Activated CD4-positive, alpha-beta T cell treated with anti-CD3 and anti-CD28 coated beads for 36 hours (primary cell): ENCODE measurements around the gene ADAMTS18. TPM values are rescaled to one million over a fixed set of nuclear protein-coding genes. Genes with fewer than 3 reads are reported as not detected.

Experiments
- ATAC-seq: fragments of 200-7000 bp; cut with Tn5 transposase; one replicate; pipeline ENCODE4 v1.10.0; 2021; ENCODE audit warnings: mild to moderate bottlenecking, moderate library complexity
- CTCF ChIA-PET: fragments of 350-600 bp; sonication (Branson Sonifier 250); formaldehyde crosslinking; loops from one replicate; lab custom pipeline; 2021; ENCODE audit warnings: antibody characterized with exemption; lab: Charles Lee
- POLR2A ChIA-PET: fragments of 350-600 bp; sonication (Branson Sonifier 250); formaldehyde crosslinking; loops from one replicate; lab custom pipeline; 2021; ENCODE audit warnings: antibody characterized with exemption, inconsistent platforms; lab: Charles Lee
- DNase-seq: peaks from one replicate; pipeline ENCODE4 v3.0.0-alpha.2; 2020
- H3K27ac Mint-ChIP-seq: one replicate; pipeline ENCODE4 v1.8.0; 2021; ENCODE audit warnings: mixed read lengths
- H3K27me3 Mint-ChIP-seq: one replicate; pipeline ENCODE4 v1.8.0; 2021; ENCODE audit warnings: mixed read lengths
- H3K36me3 Mint-ChIP-seq: one replicate; pipeline ENCODE4 v1.8.0; 2021; ENCODE audit warnings: low read depth, mixed read lengths
- H3K4me1 Mint-ChIP-seq: one replicate; pipeline ENCODE4 v1.8.0; 2021; ENCODE audit warnings: mixed read lengths
- H3K4me3 Mint-ChIP-seq: one replicate; pipeline ENCODE4 v1.8.0; 2021; ENCODE audit warnings: mild to moderate bottlenecking, moderate library complexity, mixed read lengths
- H3K9me3 Mint-ChIP-seq: one replicate; pipeline ENCODE4 v1.8.0; 2021; ENCODE audit warnings: low read depth, mixed read lengths
- intact Hi-C, 2 experiments: fragments of 100-400 bp; cut with DNase I in 1 of 2; cut with micrococcal nuclease in 1 of 2; formaldehyde crosslinking; loops; one replicate each; pipeline versions ENCODE4 v1.14.2 to v1.15.1; 2022 to 2024; cut with DNase I, micrococcal nuclease
- total RNA-seq, 2 experiments: library from RNA; stranded (reverse); gene quantifications; one replicate each; pipeline ENCODE4 v1.2.3, GENCODE V29; 2021

The ADAMTS18 gene
- total RNA-seq, 2 experiments from 2014 or later, result not detected

DNA sequence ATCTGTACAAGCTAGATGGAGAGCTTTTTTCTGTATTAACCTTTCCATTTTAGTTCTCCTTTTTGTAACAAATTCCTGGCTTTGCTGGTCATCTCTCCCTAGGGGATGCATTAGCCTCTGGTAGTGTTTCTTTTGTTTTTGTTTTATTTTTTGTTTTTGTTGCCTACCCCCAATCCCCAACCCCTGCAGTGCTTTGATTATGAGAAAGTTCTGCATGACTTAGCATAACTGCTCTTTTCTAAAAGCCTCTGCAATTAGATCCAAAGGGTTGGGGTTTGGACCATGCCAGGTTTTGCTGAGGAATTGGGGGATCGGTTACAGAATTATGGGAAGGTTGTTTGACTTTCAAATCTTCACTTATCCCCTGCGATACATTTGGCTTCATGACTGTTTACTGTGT is 98.2 kb downstream of the ADAMTS18 start:
- no peaks in the 10 kb centered on the region for H3K9me3 Mint-ChIP-seq
- ATAC-seq (no peak), DNase-seq (no peak)
- H3K4me1 Mint-ChIP-seq, result peaks cover 4% of the 10 kb centered on the region
- no peaks in the 10 kb centered on the region for H3K36me3 Mint-ChIP-seq
- intact Hi-C loops, result no loop called here
- H3K27ac Mint-ChIP-seq, result no peak overlapping the region
- H3K4me3 Mint-ChIP-seq, result no peak overlapping the region
- ChIA-PET CTCF (no interaction called here), POLR2A (no interaction called here)
- H3K27me3 Mint-ChIP-seq, result peaks cover 6% of the 10 kb centered on the region

DNA sequence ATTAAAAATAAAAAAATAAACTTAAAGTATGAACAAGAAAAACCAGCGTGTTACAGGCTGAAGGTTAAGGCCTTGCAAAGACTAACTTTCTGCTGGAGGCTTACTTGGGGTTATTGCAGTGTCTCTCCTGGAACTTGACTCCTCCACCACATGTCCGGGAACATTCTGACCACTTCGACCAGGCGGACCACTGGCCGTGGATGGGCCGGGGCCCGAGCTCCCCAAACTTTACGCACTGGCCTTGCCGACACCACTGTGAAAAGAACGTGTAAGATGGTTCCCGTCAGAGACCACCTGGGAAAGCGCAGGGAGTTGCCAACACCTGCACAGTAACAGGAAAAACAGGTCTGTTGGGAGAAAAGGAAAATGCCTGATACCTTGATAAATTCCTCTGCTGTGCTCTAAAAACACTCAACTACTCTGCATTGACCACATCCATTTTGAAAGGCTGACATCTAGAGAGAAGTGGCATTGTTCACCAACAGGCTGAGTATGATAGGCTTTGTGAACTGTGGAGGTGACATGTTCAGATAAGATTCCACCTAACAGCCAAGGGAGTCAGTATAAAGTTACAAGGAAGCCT is 99.1 kb downstream of the ADAMTS18 start:
- DNase-seq (no peak), ATAC-seq (no peak)
- Mint-ChIP-seq H3K4me1 (peaks cover 7% of the 10 kb centered on the region), H3K27me3 (peaks cover 6% of the 10 kb centered on the region), H3K27ac (no peak overlapping the region), H3K9me3 (no peaks in the 10 kb centered on the region), H3K4me3 (no peak overlapping the region), H3K36me3 (no peaks in the 10 kb centered on the region)
- intact Hi-C loops, result no loop called here
- CTCF ChIA-PET, result interaction anchor here (0.6 kb wide), 1 partner anchor 31 kb away, joined by 3 read pairs; no protein-coding TSS in a partner anchor
- POLR2A ChIA-PET, result no interaction called here

DNA sequence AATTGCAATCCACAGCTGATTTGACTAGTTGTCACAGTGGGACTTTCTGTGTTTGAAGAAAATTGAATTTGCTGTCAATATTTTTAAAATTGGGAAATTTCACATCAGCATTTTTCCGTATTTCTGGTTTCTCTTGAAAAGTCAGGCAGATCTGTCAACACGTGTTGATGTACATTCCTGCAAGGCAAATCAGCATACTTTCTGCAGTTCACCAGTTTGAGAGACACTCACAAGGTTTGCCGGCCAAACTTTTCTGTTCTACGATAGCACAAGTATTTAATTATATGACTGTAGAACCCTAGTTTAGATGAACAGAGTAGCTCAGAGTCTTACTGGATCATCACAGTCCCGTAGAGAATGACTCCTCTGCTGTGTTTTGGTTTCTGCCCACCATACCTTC is 102.0 kb downstream of the ADAMTS18 start:
- peaks cover 6% of the 10 kb centered on the region for H3K27me3 Mint-ChIP-seq
- ChIA-PET CTCF (no interaction called here), POLR2A (no interaction called here)
- no peaks in the 10 kb centered on the region for H3K9me3 Mint-ChIP-seq
- peaks cover 23% of the 10 kb centered on the region for H3K4me1 Mint-ChIP-seq
- no peak overlapping the region for H3K4me3 Mint-ChIP-seq
- intact Hi-C loops, result no loop called here
- H3K27ac Mint-ChIP-seq, result no peak overlapping the region
- DNase-seq, result no peak
- ATAC-seq, result no peak
- H3K36me3 Mint-ChIP-seq, result no peaks in the 10 kb centered on the region

DNA sequence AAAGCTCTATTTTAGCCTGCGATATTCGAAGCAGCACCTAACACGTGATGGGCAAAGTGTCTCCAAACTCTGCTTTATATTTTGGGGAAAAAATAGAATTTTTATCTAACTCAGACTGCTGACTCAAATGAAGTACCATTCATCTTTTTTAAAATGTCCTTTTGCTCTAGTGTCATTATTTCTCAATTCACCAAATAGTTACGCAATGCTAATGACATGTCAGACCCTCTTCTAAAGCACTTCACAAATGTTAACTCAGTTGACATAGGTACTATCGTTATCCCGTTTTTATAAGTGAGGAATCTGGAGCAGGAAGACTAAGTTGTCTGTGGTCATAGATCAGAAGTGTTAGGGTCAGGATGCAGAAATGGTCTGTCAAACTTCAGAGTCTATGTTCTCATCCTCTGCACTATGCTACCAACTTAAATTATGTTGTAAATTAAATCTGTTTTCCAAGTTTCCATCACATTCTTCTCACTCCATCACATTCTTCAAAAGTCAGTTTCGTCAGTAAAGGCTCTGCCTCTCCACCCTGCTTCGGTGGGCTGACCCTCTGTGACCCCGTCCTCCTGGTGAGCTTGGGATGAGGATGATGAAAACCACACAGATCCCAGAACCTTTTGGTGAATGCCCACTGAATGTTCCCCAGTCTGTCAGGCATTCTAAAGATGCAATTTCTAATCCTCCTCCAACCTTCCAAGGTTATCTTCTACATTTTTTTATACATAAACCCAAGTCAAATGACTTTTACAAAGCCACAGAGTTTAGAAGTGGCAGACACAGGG is 102.8 kb downstream of the ADAMTS18 start:
- intact Hi-C loops, result no loop called here
- peaks cover 30% of the 10 kb centered on the region for H3K4me1 Mint-ChIP-seq
- H3K4me3 Mint-ChIP-seq, result no peak overlapping the region
- CTCF ChIA-PET, result interaction anchor here (1.3 kb wide), 1 partner anchor 95 kb away, joined by 3 read pairs; no protein-coding TSS in a partner anchor
- H3K27me3 Mint-ChIP-seq, result peaks cover 9% of the 10 kb centered on the region
- ATAC-seq (no peak), DNase-seq (no peak)
- H3K27ac Mint-ChIP-seq, result no peak overlapping the region
- H3K36me3 Mint-ChIP-seq, result no peaks in the 10 kb centered on the region
- POLR2A ChIA-PET, result no interaction called here
- H3K9me3 Mint-ChIP-seq, result no peaks in the 10 kb centered on the region

DNA sequence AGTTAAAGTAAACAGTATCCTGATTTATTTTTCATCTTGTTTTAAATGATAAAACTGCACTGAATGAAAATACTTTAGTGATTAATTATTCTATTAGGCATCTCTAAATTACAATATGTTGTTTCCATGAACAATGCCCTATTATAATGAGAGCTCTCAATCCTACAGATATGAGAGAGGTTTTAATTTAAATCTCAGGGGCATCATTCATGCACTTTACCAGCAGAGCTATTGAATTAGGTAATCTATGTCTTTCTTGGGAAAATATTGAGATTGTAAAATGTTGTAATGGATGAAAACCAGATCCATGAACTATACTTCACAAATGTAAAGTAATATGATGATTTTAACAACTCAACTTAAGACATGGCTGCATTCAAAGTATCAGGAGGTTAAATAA is 103.8 kb downstream of the ADAMTS18 start:
- no peak overlapping the region for H3K4me3 Mint-ChIP-seq
- peaks cover 13% of the 10 kb centered on the region for H3K27me3 Mint-ChIP-seq
- DNase-seq, result no peak
- no peak overlapping the region for H3K27ac Mint-ChIP-seq
- no peaks in the 10 kb centered on the region for H3K36me3 Mint-ChIP-seq
- ChIA-PET CTCF (interaction anchor here (1.3 kb wide), 1 partner anchor 94 kb away, joined by 3 read pairs; no protein-coding TSS in a partner anchor), POLR2A (no interaction called here)
- H3K4me1 Mint-ChIP-seq, result peaks cover 30% of the 10 kb centered on the region
- no peak for ATAC-seq
- H3K9me3 Mint-ChIP-seq, result no peaks in the 10 kb centered on the region
- intact Hi-C loops, result no loop called here

DNA sequence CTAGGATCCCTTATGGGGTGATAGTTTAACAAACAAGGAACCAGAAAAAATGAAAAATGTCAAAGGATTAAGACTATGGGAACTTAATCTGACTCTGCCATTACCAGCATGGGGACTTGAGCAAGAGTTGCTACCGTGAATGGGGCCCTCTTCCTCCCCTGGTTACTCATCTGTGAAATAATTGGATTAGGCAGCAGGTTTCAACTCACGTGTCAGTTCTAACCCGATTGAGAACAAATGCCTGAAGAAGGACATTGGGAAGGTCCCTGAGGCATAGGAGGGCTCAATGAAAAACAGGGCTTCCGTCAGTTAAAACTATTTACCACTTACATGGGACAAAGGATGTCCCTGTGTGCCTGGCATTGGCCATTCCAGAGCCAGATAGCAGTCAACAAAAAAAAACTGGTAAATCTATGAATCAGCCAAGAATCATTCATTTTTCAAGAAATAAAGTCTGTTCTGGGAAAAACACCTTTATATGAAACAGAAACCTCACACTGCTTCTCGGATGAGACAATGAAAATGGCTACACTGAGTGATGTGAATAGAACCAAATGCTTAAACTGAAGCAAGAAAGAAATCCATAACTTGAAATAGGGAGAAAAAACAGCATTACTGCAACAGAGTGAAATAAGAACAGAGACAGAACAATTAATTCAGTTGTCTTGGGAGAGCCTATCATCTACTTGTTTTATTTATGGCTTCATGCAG is 104.3 kb downstream of the ADAMTS18 start:
- Mint-ChIP-seq H3K4me1 (peaks cover 30% of the 10 kb centered on the region), H3K27ac (peak overlapping the region; percentile 59), H3K4me3 (no peak overlapping the region), H3K36me3 (no peaks in the 10 kb centered on the region), H3K27me3 (peaks cover 14% of the 10 kb centered on the region), H3K9me3 (no peaks in the 10 kb centered on the region)
- ChIA-PET CTCF (interaction anchor here (1.0 to 1.3 kb wide), 2 partner anchors 22 to 94 kb away, joined by 3 to 4 read pairs; no protein-coding TSS in a partner anchor), POLR2A (no interaction called here)
- intact Hi-C loops, result loop anchor here (1.0 kb wide), 1 partner anchor 22 kb away; no protein-coding TSS in a partner anchor
- ATAC-seq (peak; percentile 83), DNase-seq (peak; percentile 51)

DNA sequence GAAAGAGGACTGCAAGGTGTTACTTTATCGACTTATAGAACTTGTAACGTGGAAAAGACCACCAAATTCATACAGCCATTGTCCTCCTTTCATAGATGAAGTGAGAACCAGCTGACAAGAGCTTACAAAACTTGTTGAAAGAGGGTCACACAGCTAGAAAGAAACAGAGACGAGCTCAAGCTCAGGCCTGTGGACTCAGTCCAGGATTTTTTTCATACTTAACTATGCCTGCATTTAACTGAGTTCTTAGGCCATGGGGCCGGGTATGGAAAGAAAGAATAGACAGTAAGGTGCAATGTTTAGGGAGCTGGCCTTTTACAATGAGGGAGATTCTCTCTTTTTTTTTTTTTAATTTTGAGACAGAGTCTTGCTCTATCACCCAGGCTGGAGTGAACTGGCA is 106.1 kb downstream of the ADAMTS18 start:
- H3K27ac Mint-ChIP-seq, result no peak overlapping the region
- H3K9me3 Mint-ChIP-seq, result no peaks in the 10 kb centered on the region
- intact Hi-C loops, result no loop called here
- ChIA-PET CTCF (interaction anchor here (0.6 kb wide), 2 partner anchors 395 to 397 kb away, joined by 4 to 5 read pairs; no protein-coding TSS in a partner anchor), POLR2A (interaction anchor here (0.7 kb wide), 1 partner anchor 11 kb away, joined by 4 read pairs; no protein-coding TSS in a partner anchor)
- H3K4me3 Mint-ChIP-seq, result no peak overlapping the region
- H3K27me3 Mint-ChIP-seq, result peaks cover 17% of the 10 kb centered on the region
- no peaks in the 10 kb centered on the region for H3K36me3 Mint-ChIP-seq
- ATAC-seq (no peak), DNase-seq (no peak)
- H3K4me1 Mint-ChIP-seq, result peaks cover 39% of the 10 kb centered on the region

DNA sequence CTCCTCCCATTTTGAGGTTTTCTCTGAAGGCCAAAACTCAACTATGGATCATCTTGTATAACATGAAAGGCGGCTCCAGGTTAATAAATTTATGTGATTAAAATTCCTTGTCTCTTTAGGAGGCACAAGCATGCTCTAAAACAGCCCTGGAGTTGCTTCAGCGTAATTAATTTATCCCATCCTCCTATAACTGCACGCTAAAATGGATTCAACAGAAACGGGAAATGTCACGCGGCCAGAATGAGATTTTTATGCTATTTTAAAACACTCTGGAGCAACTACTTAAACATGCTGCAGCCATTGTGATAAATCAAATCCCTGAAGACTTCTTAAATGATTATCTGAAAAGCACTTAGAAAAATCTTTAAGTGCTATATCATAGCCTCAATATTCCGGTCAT is 106.6 kb downstream of the ADAMTS18 start:
- ChIA-PET POLR2A (interaction anchor here (0.7 kb wide), 1 partner anchor 11 kb away, joined by 4 read pairs; no protein-coding TSS in a partner anchor), CTCF (interaction anchor here (0.6 kb wide), 1 partner anchor 396 kb away, joined by 5 read pairs; no protein-coding TSS in a partner anchor)
- peaks cover 17% of the 10 kb centered on the region for H3K27me3 Mint-ChIP-seq
- H3K4me3 Mint-ChIP-seq, result no peak overlapping the region
- DNase-seq (no peak), ATAC-seq (no peak)
- H3K9me3 Mint-ChIP-seq, result no peaks in the 10 kb centered on the region
- intact Hi-C loops, result no loop called here
- no peaks in the 10 kb centered on the region for H3K36me3 Mint-ChIP-seq
- H3K27ac Mint-ChIP-seq, result no peak overlapping the region
- peaks cover 39% of the 10 kb centered on the region for H3K4me1 Mint-ChIP-seq

DNA sequence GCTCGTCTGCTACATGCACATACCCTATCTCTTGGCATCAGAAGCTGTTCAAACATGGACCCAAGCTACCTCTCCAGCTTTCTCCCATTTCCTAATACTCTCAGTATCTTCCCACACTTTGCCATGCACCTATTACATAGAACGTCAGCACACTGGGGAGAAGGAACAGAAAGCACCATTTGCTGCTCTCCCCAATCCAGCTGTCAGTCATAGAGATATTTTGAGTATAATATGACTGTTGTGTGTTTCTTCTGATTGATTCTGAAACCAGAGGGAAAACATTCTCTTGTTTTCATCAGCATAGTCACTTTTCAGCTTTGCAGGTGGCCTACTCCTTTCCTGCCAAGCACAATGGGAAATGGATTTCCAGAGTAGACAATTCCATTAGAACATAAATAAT is 107.1 kb downstream of the ADAMTS18 start:
- ChIA-PET POLR2A (no interaction called here), CTCF (no interaction called here)
- Mint-ChIP-seq H3K27ac (peak overlapping the region; percentile 5), H3K4me3 (no peak overlapping the region), H3K4me1 (peaks cover 39% of the 10 kb centered on the region), H3K27me3 (peaks cover 17% of the 10 kb centered on the region), H3K9me3 (no peaks in the 10 kb centered on the region), H3K36me3 (no peaks in the 10 kb centered on the region)
- ATAC-seq (peak; percentile 62), DNase-seq (no peak)
- intact Hi-C loops, result no loop called here

DNA sequence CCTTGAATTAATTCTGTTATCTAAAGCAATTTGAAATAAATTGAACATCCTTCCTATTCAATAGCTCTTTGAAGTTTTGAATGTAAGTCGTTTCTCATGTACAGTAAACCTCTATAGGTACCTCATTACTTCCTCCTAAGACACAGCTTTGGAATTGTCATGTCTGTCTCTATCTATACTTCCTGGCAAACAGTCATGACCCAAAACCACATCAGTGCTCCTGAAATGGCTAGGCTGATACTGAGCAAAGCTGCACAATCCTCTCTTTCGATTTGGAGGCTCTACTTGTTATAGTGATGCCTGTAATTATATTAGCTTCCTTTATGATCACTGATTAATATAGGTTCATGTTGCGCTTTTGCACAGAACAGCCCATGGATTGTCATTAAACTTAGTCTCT is 110.1 kb downstream of the ADAMTS18 start:
- H3K27ac Mint-ChIP-seq, result no peak overlapping the region
- peaks cover 21% of the 10 kb centered on the region for H3K27me3 Mint-ChIP-seq
- H3K4me1 Mint-ChIP-seq, result peaks cover 23% of the 10 kb centered on the region
- peak; percentile 14 for DNase-seq
- peak; percentile 73 for ATAC-seq
- POLR2A ChIA-PET, result no interaction called here
- no peak overlapping the region for H3K4me3 Mint-ChIP-seq
- CTCF ChIA-PET, result interaction anchor here (0.7 kb wide), 1 partner anchor 17 kb away, joined by 4 read pairs; no protein-coding TSS in a partner anchor
- no peaks in the 10 kb centered on the region for H3K36me3 Mint-ChIP-seq
- intact Hi-C loops, result no loop called here
- no peaks in the 10 kb centered on the region for H3K9me3 Mint-ChIP-seq

DNA sequence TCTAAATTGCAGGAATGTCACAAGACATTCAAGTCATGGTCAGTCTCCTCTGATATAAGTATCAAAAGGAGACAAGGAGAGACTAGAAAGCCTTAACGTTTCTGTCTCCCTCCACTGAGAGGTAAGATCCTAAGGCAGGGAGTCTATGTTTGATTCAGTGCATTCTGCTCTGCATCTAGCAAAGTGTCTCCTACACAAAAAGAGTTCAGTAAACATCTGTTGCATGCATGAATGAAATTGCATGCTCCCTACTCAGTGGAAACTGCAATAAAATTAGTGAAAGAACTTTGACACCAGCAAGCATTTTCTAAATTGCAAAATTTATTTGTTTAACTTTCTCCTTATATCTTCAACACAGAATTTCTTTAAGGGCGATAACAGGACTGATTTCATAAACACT is 111.1 kb downstream of the ADAMTS18 start:
- H3K27ac Mint-ChIP-seq, result no peak overlapping the region

More for the DNA sequence above, 111.1 kb downstream of the ADAMTS18 start:
- H3K4me3 Mint-ChIP-seq, result no peak overlapping the region
- H3K9me3 Mint-ChIP-seq, result no peaks in the 10 kb centered on the region
- H3K27me3 Mint-ChIP-seq, result peaks cover 19% of the 10 kb centered on the region
- no peak for ATAC-seq
- ChIA-PET POLR2A (no interaction called here), CTCF (no interaction called here)
- intact Hi-C loops, result no loop called here
- H3K4me1 Mint-ChIP-seq, result peaks cover 21% of the 10 kb centered on the region
- DNase-seq, result no peak
- H3K36me3 Mint-ChIP-seq, result no peaks in the 10 kb centered on the region
